T-cell (primary cell): ENCODE results near the gene PLCB1. TPM values are rescaled to one million over a fixed set of nuclear protein-coding genes. Genes with fewer than 3 reads are reported as not detected.

ENCODE experiments used
- ATAC-seq, 4 experiments: fragments of 200-7000 bp in 3 of 4; fragments of 150-1000 bp in 1 of 4; cut with Tn5 transposase; replicated peaks in 1 of 4; 1 replicate in 3 of 4; 2 replicates in 1 of 4; pipeline ENCODE4 v1.10.0; 2021; ENCODE audit warnings: moderate library complexity in 3 of 4, mild to moderate bottlenecking in 2 of 4, moderate number of reproducible peaks in 1 of 4
- CTCF ChIA-PET, 2 donors: fragments of 300-600 bp; sonication (Branson Sonifier 250); formaldehyde crosslinking; loops; one replicate each; lab custom pipeline; 2022; ENCODE audit warnings: antibody characterized with exemption in 2 of 2; lab: Charles Lee
- POLR2A ChIA-PET, 2 donors: fragments of 300-600 bp; sonication (Branson Sonifier 250); formaldehyde crosslinking; loops; one replicate each; lab custom pipeline; 2022; ENCODE audit warnings: antibody characterized with exemption in 2 of 2; lab: Charles Lee
- DNase-seq, 35 experiments: peaks; one replicate each; pipeline versions ENCODE4 v3.0.0 to v3.0.0-alpha.2; 2013 to 2023
- H3K27ac ChIP-seq: one replicate; pipeline ENCODE4 v1.5.1; 2013; ENCODE audit warnings: low read length
- H3K27me3 ChIP-seq, 2 experiments: replicated peaks in 1 of 2; 1 replicate in 1 of 2; 2 replicates in 1 of 2; pipeline versions ENCODE4 v1.6.1 to v1.7.0; 2013; ENCODE audit warnings: low read length in 1 of 2, mixed read lengths in 1 of 2; ENCODE audit not compliant: control insufficient read depth in 2 of 2, insufficient read depth in 2 of 2; ENCODE audit errors: extremely low read depth in 1 of 2
- H3K36me3 ChIP-seq, 2 donors: 1 replicate in 1 of 2; 2 replicates in 1 of 2; pipeline versions ENCODE4 v1.6.1 to v1.7.0; 2013; ENCODE audit warnings: low read length in 1 of 2; ENCODE audit not compliant: control insufficient read depth in 2 of 2, insufficient read depth in 1 of 2; ENCODE audit errors: extremely low read depth in 1 of 2
- H3K4me1 ChIP-seq, 2 experiments: 1 replicate in 1 of 2; 2 replicates in 1 of 2; pipeline versions ENCODE4 v1.6.1 to v1.7.0; 2013; ENCODE audit warnings: low read length in 2 of 2, mixed read lengths in 1 of 2; ENCODE audit not compliant: insufficient read depth in 2 of 2, control insufficient read depth in 1 of 2; ENCODE audit errors: extremely low read depth in 1 of 2
- H3K4me3 ChIP-seq, 2 donors: 1 replicate in 1 of 2; 2 replicates in 1 of 2; pipeline versions ENCODE4 v1.5.1 to v1.7.0; 2013; ENCODE audit warnings: mild to moderate bottlenecking in 2 of 2, low read length in 1 of 2, moderate library complexity in 1 of 2; ENCODE audit not compliant: control insufficient read depth in 1 of 2; ENCODE audit errors: extremely low read depth in 1 of 2
- H3K9me3 ChIP-seq: 2 replicates; pipeline ENCODE4 v1.7.0; 2013
- H3K27ac Mint-ChIP-seq, 2 donors: one replicate each; pipeline ENCODE4 v1.8.0; 2020 to 2021; ENCODE audit warnings: mild to moderate bottlenecking in 2 of 2, mixed read lengths in 2 of 2
- H3K27me3 Mint-ChIP-seq, 2 donors: one replicate each; pipeline ENCODE4 v1.8.0; 2021 to 2022; ENCODE audit warnings: mixed read lengths in 2 of 2
- H3K36me3 Mint-ChIP-seq: one replicate; pipeline ENCODE4 v1.8.0; 2021; ENCODE audit warnings: mixed read lengths
- H3K4me1 Mint-ChIP-seq, 3 donors: one replicate each; pipeline ENCODE4 v1.8.0; 2020 to 2022; ENCODE audit warnings: mixed read lengths in 3 of 3, mild to moderate bottlenecking in 1 of 3
- H3K4me3 Mint-ChIP-seq, 3 donors: one replicate each; pipeline ENCODE4 v1.8.0; 2020 to 2022; ENCODE audit warnings: mild to moderate bottlenecking in 3 of 3, mixed read lengths in 3 of 3, moderate library complexity in 3 of 3
- H3K9me3 Mint-ChIP-seq, 3 donors: one replicate each; pipeline ENCODE4 v1.8.0; 2020 to 2022; ENCODE audit warnings: mixed read lengths in 3 of 3
- WGBS: methylation state at CpG from one replicate; pipeline ENCODE4 v1.1.5; 2013; ENCODE audit warnings: missing lambda C conversion rate; ENCODE audit not compliant: insufficient coverage; 5-methylcytosine and 5-hydroxymethylcytosine counted together
- total RNA-seq, 35 experiments: library from RNA in 6 of 35; stranded (reverse) in 6 of 35; fragments of 120-200 nt in 1 of 35; gene quantifications; one replicate each; pipeline versions ENCODE4 v1.2.1 to v1.2.4 and lab custom pipeline; 2013 to 2026

PLCB1 gene
- total RNA-seq, 5 donors from 2014 or later (not counting 1 experiment from before 2014, with no cell fraction given): 3.3 to 15.1 (median 7.4) TPM

GRCh38 chr20:8670207-8670892 is 538.3 kb downstream of the PLCB1 start:
- Mint-ChIP-seq H3K9me3 (no peaks in the 10 kb centered on the region), H3K4me3 (peak overlapping the region in 1 of 3 donors; percentile 34), H3K36me3 (peaks cover 5% of the 10 kb centered on the region), H3K27me3 (no peaks in the 10 kb centered on the region), H3K4me1 (peaks cover 11 to 23% (median 16%) of the 10 kb centered on the region in 3 donors), H3K27ac (no peak overlapping the region)
- H3K9me3 ChIP-seq: no peaks in the 10 kb centered on the region
- CTCF ChIA-PET: no interaction called here
- 80% methylated on average over 1 of the region's 4 CpGs for WGBS
- ATAC-seq: no peak
- peaks cover 0 to 13% of the 10 kb centered on the region in 2 experiments for H3K4me1 ChIP-seq
- H3K4me3 ChIP-seq: no peak overlapping the region
- no peaks in the 10 kb centered on the region for H3K36me3 ChIP-seq
- no peak for DNase-seq
- no peaks in the 10 kb centered on the region for H3K27me3 ChIP-seq
- POLR2A ChIA-PET: interaction anchor here in 1 of 2 donors (0.5 kb wide), 1 partner anchor 320 kb away, joined by 3 read pairs; no protein-coding TSS in a partner anchor
- no peak overlapping the region for H3K27ac ChIP-seq

GRCh38 chr20:8670893-8671215 is 538.8 kb downstream of the PLCB1 start:
- POLR2A ChIA-PET: interaction anchor here in 1 of 2 donors (0.5 kb wide), 1 partner anchor 321 kb away, joined by 3 read pairs; no protein-coding TSS in a partner anchor
- DNase-seq: no peak
- Histone ChIP-seq H3K36me3 (no peaks in the 10 kb centered on the region), H3K4me1 (peaks cover 0 to 13% of the 10 kb centered on the region in 2 experiments), H3K27me3 (no peaks in the 10 kb centered on the region), H3K9me3 (no peaks in the 10 kb centered on the region), H3K27ac (no peak overlapping the region), H3K4me3 (no peak overlapping the region)
- Mint-ChIP-seq H3K36me3 (peaks cover 5% of the 10 kb centered on the region), H3K4me3 (no peak overlapping the region), H3K27ac (no peak overlapping the region), H3K4me1 (peaks cover 11 to 23% (median 16%) of the 10 kb centered on the region in 3 donors), H3K9me3 (no peaks in the 10 kb centered on the region), H3K27me3 (no peaks in the 10 kb centered on the region)
- CTCF ChIA-PET: no interaction called here
- 49% methylated on average over 3 of the region's 3 CpGs for WGBS
- ATAC-seq: no peak

GRCh38 chr20:8671370-8671961 is 539.4 kb downstream of the PLCB1 start:
- ATAC-seq (no peak), DNase-seq (no peak)
- Histone ChIP-seq H3K4me3 (no peak overlapping the region), H3K9me3 (no peaks in the 10 kb centered on the region), H3K27me3 (no peaks in the 10 kb centered on the region), H3K27ac (no peak overlapping the region), H3K36me3 (no peaks in the 10 kb centered on the region), H3K4me1 (peaks cover 0 to 13% of the 10 kb centered on the region in 2 experiments)
- H3K9me3 Mint-ChIP-seq: peaks cover 0 to 1% (median 0%) of the 10 kb centered on the region in 3 donors
- peaks cover 11 to 23% (median 16%) of the 10 kb centered on the region in 3 donors for H3K4me1 Mint-ChIP-seq
- no peaks in the 10 kb centered on the region for H3K27me3 Mint-ChIP-seq
- no peak overlapping the region for H3K4me3 Mint-ChIP-seq
- ChIA-PET POLR2A (interaction anchor here in 1 of 2 donors (0.6 kb wide), 1 partner anchor 950 kb away, joined by 4 read pairs; no protein-coding TSS in a partner anchor), CTCF (no interaction called here)
- WGBS: no CpG with 5 or more reads among the region's 7 CpGs
- H3K27ac Mint-ChIP-seq: no peak overlapping the region
- peaks cover 5% of the 10 kb centered on the region for H3K36me3 Mint-ChIP-seq

- no peak for ATAC-seq
- Mint-ChIP-seq H3K27me3 (no peaks in the 10 kb centered on the region), H3K9me3 (peaks cover 0 to 5% (median 3%) of the 10 kb centered on the region in 3 donors), H3K36me3 (peaks cover 5% of the 10 kb centered on the region), H3K4me1 (peaks cover 11 to 22% (median 16%) of the 10 kb centered on the region in 3 donors), H3K27ac (no peak overlapping the region), H3K4me3 (no peak overlapping the region)
- POLR2A ChIA-PET: no interaction called here
- CTCF ChIA-PET: no interaction called here
- H3K9me3 ChIP-seq: no peaks in the 10 kb centered on the region
- DNase-seq: no peak
- no peak overlapping the region for H3K27ac ChIP-seq
- no peak overlapping the region for H3K4me3 ChIP-seq
- H3K4me1 ChIP-seq: peaks cover 0 to 13% of the 10 kb centered on the region in 2 experiments
- H3K27me3 ChIP-seq: no peaks in the 10 kb centered on the region
- no peaks in the 10 kb centered on the region for H3K36me3 ChIP-seq
- 94% methylated on average over 2 of the region's 2 CpGs for WGBS
These were observed 541.0 kb downstream of the PLCB1 start for GRCh38 chr20:8673116-8673515.

GRCh38 chr20:8675896-8676295 is 543.8 kb downstream of the PLCB1 start:
- Histone ChIP-seq H3K36me3 (no peaks in the 10 kb centered on the region), H3K9me3 (no peaks in the 10 kb centered on the region), H3K27me3 (no peaks in the 10 kb centered on the region), H3K27ac (no peak overlapping the region), H3K4me1 (peaks cover 0 to under 1% of the 10 kb centered on the region in 2 experiments), H3K4me3 (no peak overlapping the region)
- Mint-ChIP-seq H3K9me3 (peaks cover 0 to 5% (median 3%) of the 10 kb centered on the region in 3 donors), H3K4me3 (no peak overlapping the region), H3K36me3 (peaks cover 5% of the 10 kb centered on the region), H3K27me3 (no peaks in the 10 kb centered on the region), H3K4me1 (no peaks in the 10 kb centered on the region), H3K27ac (no peak overlapping the region)
- 79% methylated on average over 4 of the region's 10 CpGs for WGBS
- CTCF ChIA-PET: no interaction called here
- POLR2A ChIA-PET: no interaction called here
- ATAC-seq (no peak), DNase-seq (no peak)

GRCh38 chr20:8678098-8678776 is 546.2 kb downstream of the PLCB1 start:
- Histone ChIP-seq H3K4me1 (no peaks in the 10 kb centered on the region), H3K36me3 (no peaks in the 10 kb centered on the region), H3K4me3 (no peak overlapping the region), H3K9me3 (no peaks in the 10 kb centered on the region), H3K27me3 (no peaks in the 10 kb centered on the region), H3K27ac (no peak overlapping the region)
- no peak overlapping the region for H3K27ac Mint-ChIP-seq
- H3K9me3 Mint-ChIP-seq: peaks cover 0 to 5% (median 3%) of the 10 kb centered on the region in 3 donors
- POLR2A ChIA-PET: no interaction called here
- no CpG with 5 or more reads among the region's 5 CpGs for WGBS
- H3K4me1 Mint-ChIP-seq: no peaks in the 10 kb centered on the region
- peaks cover 5% of the 10 kb centered on the region for H3K36me3 Mint-ChIP-seq
- ATAC-seq (no peak), DNase-seq (no peak)
- CTCF ChIA-PET: no interaction called here
- H3K27me3 Mint-ChIP-seq: no peaks in the 10 kb centered on the region
- H3K4me3 Mint-ChIP-seq: no peak overlapping the region
